Keratinocyte (primary cell): ENCODE data around the gene TMBIM1. TPM values are rescaled to one million over a fixed set of nuclear protein-coding genes. Genes with fewer than 3 reads are reported as not detected.

Experiments
- DNase-seq: peaks from one replicate; pipeline ENCODE4 v3.0.0-alpha.2; 2011; ENCODE audit warnings: low read depth, missing footprints, low spot score
- FAIRE-seq: peaks from 2 replicates; lab custom pipeline; 2011; peaks lifted over from hg19 to GRCh38; lab: Jason Lieb, UNC
- H2AFZ ChIP-seq: 2 replicates; pipeline ENCODE4 v1.6.0; 2012; ENCODE audit warnings: low read length, control low read depth, inconsistent platforms; ENCODE audit not compliant: control insufficient read depth
- H3K27ac ChIP-seq: 2 replicates; pipeline ENCODE4 v1.5.1; 2011; ENCODE audit warnings: low read length; ENCODE audit not compliant: control insufficient read depth, insufficient read depth
- H3K27me3 ChIP-seq: 3 replicates; pipeline ENCODE4 v1.6.0; 2011; ENCODE audit warnings: low read length; ENCODE audit not compliant: control insufficient read depth, insufficient read depth; ENCODE audit errors: extremely low read depth
- H3K36me3 ChIP-seq, 2 experiments: 2 replicates in 1 of 2; 3 replicates in 1 of 2; pipeline ENCODE4 v1.5.1; 2011; ENCODE audit warnings: low read length in 2 of 2, mild to moderate bottlenecking in 1 of 2; ENCODE audit not compliant: control insufficient read depth in 2 of 2, insufficient read depth in 2 of 2; ENCODE audit errors: extremely low read depth in 1 of 2
- H3K4me1 ChIP-seq: 3 replicates; pipeline ENCODE4 v1.5.1; 2011; ENCODE audit warnings: low read length; ENCODE audit not compliant: control insufficient read depth, insufficient read depth; ENCODE audit errors: extremely low read depth
- H3K4me2 ChIP-seq: 3 replicates; pipeline ENCODE4 v1.6.0; 2011; ENCODE audit warnings: low read depth, low read length; ENCODE audit not compliant: control insufficient read depth, insufficient read depth; ENCODE audit errors: extremely low read depth
- H3K4me3 ChIP-seq, 3 experiments: fragments of 200-600 bp in 1 of 3; sonication (generic) in 1 of 3; 2 replicates in 2 of 3; 3 replicates in 1 of 3; pipeline ENCODE4 v1.5.1; 2011 to 2016; ENCODE audit warnings: low read length in 3 of 3, mild to moderate bottlenecking in 3 of 3, control low read depth in 2 of 3, inconsistent platforms in 1 of 3, low read depth in 1 of 3, mixed read lengths in 1 of 3, mixed run types in 1 of 3, moderate library complexity in 1 of 3; ENCODE audit not compliant: control insufficient read depth in 2 of 3, insufficient read depth in 2 of 3; ENCODE audit errors: extremely low read depth in 1 of 3
- H3K79me2 ChIP-seq: 2 replicates; pipeline ENCODE4 v1.6.0; 2012; ENCODE audit warnings: low read length; ENCODE audit not compliant: control insufficient read depth, insufficient read depth
- H3K9ac ChIP-seq: 3 replicates; pipeline ENCODE4 v1.6.0; 2011; ENCODE audit warnings: low read length; ENCODE audit not compliant: control insufficient read depth, insufficient read depth; ENCODE audit errors: extremely low read depth
- H3K9me1 ChIP-seq: 3 replicates; pipeline ENCODE4 v1.6.0; 2011; ENCODE audit warnings: low read length; ENCODE audit not compliant: control insufficient read depth, insufficient read depth; ENCODE audit errors: extremely low read depth
- H3K9me3 ChIP-seq: 2 replicates; pipeline ENCODE4 v1.5.1; 2012; ENCODE audit warnings: low read depth, low read length; ENCODE audit not compliant: control insufficient read depth
- H4K20me1 ChIP-seq: 3 replicates; pipeline ENCODE4 v1.6.0; 2011; ENCODE audit warnings: low read length; ENCODE audit not compliant: control insufficient read depth, insufficient read depth; ENCODE audit errors: extremely low read depth
- CTCF ChIP-seq, 3 experiments: IDR thresholded peaks in 1 of 3; conservative IDR thresholded peaks in 1 of 3; optimal IDR thresholded peaks in 1 of 3; 2 replicates in 2 of 3; 3 replicates in 1 of 3; pipeline versions ENCODE3 to v1.5.1; 2011; ENCODE audit warnings: low read length in 3 of 3, mild to moderate bottlenecking in 3 of 3, moderate library complexity in 2 of 3, control low read depth in 1 of 3, inconsistent platforms in 1 of 3; ENCODE audit not compliant: insufficient read depth in 2 of 3; ENCODE audit errors: extremely low read depth in 1 of 3
- EZH2 ChIP-seq: IDR thresholded peaks from one replicate; pipeline ENCODE4 v1.6.1; 2012; ENCODE audit warnings: inconsistent platforms, mild to moderate bottlenecking, low read length, moderate library complexity
- dilution Hi-C: fragments of 300-500 bp; cut with MboI; formaldehyde crosslinking; loops from one replicate; pipeline ENCODE4 v1.7.0; 2020; ENCODE audit warnings: low sequenced_read_pairs; ENCODE audit not compliant: extremely low pct_ligation_motif_present
- polyA plus RNA-seq, 5 experiments: library from polyadenylated mRNA; depleted of rRNA in 3 of 5; stranded (reverse) in 3 of 5; stranded (forward) in 1 of 5; unstranded in 1 of 5; fragments of >200 nt; gene quantifications; 1 replicate in 1 of 5; 2 replicates in 3 of 5; 3 replicates in 1 of 5; pipeline versions ENCODE4 v1.2.1 to v1.2.3, GENCODE V29; 2011 to 2012; ENCODE audit warnings: missing spikeins in 2 of 5, low read depth in 1 of 5, low replicate concordance in 1 of 5

Gene TMBIM1
- polyA plus RNA-seq, 1 donor (not counting 4 experiments of a cell fraction or from before 2014, with no cell fraction given) = 609 TPM

GRCh38 chr2:218255446-218255845 lies 36.9 kb downstream of the TMBIM1 start:
- FAIRE-seq (peak; percentile 34), DNase-seq (no peak)
- Histone ChIP-seq H3K4me1 (peaks cover 3% of the 10 kb centered on the region), H4K20me1 (peaks cover 15% of the 10 kb centered on the region), H3K27me3 (no peaks in the 10 kb centered on the region), H3K9me3 (no peaks in the 10 kb centered on the region), H3K4me3 (no peak overlapping the region), H3K36me3 (peaks cover 36 to 41% of the 10 kb centered on the region in 2 experiments), H3K9me1 (no peaks in the 10 kb centered on the region), H2AFZ (no peak overlapping the region), H3K9ac (no peak overlapping the region), H3K4me2 (no peak overlapping the region), H3K79me2 (peaks cover 2% of the 10 kb centered on the region), H3K27ac (peak overlapping the region; percentile 31)
- dilution Hi-C loops = no loop called here
- no peak for TF ChIP-seq EZH2
- TF ChIP-seq CTCF (optimal IDR thresholded peaks at IDR 0.05 in 1 of 3, IDR thresholded peaks at IDR 0.05 in 1 of 3, conservative IDR thresholded peaks at IDR 0.05 in 1 of 3; ENCODE audit: extremely low read depth in 1 of 3, insufficient read depth in 2 of 3, low read length in 3 of 3) = no peak

GRCh38 chr2:218253232-218253625 lies 39.1 kb downstream of the TMBIM1 start:
- no peak for DNase-seq
- Histone ChIP-seq H4K20me1 (peaks cover 15% of the 10 kb centered on the region), H3K4me2 (no peak overlapping the region), H3K4me1 (no peaks in the 10 kb centered on the region), H3K27ac (no peak overlapping the region), H3K9me1 (no peaks in the 10 kb centered on the region), H3K4me3 (no peak overlapping the region), H3K9ac (no peak overlapping the region), H3K27me3 (no peaks in the 10 kb centered on the region), H2AFZ (no peak overlapping the region), H3K9me3 (no peaks in the 10 kb centered on the region), H3K79me2 (peaks cover 9% of the 10 kb centered on the region), H3K36me3 (peaks cover 52 to 59% of the 10 kb centered on the region in 2 experiments)
- TF ChIP-seq CTCF (optimal IDR thresholded peaks at IDR 0.05 in 1 of 3, IDR thresholded peaks at IDR 0.05 in 1 of 3, conservative IDR thresholded peaks at IDR 0.05 in 1 of 3; ENCODE audit: extremely low read depth in 1 of 3, insufficient read depth in 2 of 3, low read length in 3 of 3) = no peak
- TF ChIP-seq EZH2 = no peak
- no peak for FAIRE-seq
- dilution Hi-C loops = no loop called here
